ENCODE measurements around the gene CHST11.

DNA sequence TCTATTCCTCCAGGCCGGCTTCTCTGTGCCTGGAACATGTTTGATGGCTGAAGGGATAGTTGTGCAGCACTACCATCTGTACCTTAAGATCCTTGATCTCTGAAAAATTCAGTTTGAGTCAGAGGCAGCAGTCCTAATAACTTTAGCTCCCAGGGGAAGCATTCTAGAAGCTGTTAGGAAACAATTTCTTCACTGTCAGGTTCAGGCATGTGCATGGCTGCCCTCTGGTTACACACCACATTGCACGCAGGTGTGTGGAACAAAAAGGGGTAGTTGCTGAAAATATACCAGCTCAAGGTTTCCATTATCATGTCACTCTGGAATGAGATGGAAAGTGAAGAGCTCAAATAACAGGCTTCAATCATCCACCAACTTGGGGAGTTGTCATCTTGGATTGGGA lies 80.1 kb downstream of the CHST11 start:
- TF ChIP-seq, protein P1, sequence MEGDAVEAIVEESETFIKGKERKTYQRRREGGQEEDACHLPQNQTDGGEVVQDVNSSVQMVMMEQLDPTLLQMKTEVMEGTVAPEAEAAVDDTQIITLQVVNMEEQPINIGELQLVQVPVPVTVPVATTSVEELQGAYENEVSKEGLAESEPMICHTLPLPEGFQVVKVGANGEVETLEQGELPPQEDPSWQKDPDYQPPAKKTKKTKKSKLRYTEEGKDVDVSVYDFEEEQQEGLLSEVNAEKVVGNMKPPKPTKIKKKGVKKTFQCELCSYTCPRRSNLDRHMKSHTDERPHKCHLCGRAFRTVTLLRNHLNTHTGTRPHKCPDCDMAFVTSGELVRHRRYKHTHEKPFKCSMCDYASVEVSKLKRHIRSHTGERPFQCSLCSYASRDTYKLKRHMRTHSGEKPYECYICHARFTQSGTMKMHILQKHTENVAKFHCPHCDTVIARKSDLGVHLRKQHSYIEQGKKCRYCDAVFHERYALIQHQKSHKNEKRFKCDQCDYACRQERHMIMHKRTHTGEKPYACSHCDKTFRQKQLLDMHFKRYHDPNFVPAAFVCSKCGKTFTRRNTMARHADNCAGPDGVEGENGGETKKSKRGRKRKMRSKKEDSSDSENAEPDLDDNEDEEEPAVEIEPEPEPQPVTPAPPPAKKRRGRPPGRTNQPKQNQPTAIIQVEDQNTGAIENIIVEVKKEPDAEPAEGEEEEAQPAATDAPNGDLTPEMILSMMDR (IDR thresholded peaks at IDR 0.05; ENCODE audit: borderline replicate concordance, extremely low read depth, low read length, poor library complexity, severe bottlenecking), result no peak
- no peak for TF ChIP-seq EZH2 (IDR thresholded peaks at IDR 0.05; ENCODE audit: borderline replicate concordance, low read depth, low read length, severe bottlenecking)

All from DND-41 (cell line).